ENCODE data around the gene CNTNAP2.

The CNTNAP2 gene

DNA sequence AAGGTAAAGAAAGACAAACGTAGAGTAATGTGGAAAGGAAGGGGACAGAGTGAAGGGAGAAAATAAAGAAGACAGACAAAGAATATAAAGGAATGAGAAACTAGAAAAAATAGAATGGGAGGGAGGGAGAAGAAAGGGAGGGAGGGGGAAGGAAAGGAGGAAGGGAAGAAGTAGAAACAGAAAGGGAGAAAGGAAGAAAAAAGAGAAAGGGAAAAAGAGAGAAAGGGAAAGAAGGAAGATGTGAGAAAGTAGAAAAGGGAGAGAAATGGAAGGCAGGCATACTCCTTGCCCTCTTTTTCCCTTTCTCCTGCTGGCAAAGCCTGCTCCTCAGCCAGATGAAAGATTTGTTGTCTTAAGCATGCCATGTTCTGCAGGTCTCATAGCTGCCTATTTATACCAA is 1336.2 kb downstream of the CNTNAP2 start:
- no peaks in the 10 kb centered on the region for H4K20me1 ChIP-seq (ENCODE audit: low read depth, low read length)
- no peak overlapping the region for H3K9ac ChIP-seq (ENCODE audit: low read length)
- no peaks in the 10 kb centered on the region for H3K36me3 ChIP-seq (ENCODE audit: low read length)
- no peak for TF ChIP-seq EZH2phosphoT487 (conservative IDR thresholded peaks at IDR 0.05; ENCODE audit: low read length)
- TF ChIP-seq, protein P1, sequence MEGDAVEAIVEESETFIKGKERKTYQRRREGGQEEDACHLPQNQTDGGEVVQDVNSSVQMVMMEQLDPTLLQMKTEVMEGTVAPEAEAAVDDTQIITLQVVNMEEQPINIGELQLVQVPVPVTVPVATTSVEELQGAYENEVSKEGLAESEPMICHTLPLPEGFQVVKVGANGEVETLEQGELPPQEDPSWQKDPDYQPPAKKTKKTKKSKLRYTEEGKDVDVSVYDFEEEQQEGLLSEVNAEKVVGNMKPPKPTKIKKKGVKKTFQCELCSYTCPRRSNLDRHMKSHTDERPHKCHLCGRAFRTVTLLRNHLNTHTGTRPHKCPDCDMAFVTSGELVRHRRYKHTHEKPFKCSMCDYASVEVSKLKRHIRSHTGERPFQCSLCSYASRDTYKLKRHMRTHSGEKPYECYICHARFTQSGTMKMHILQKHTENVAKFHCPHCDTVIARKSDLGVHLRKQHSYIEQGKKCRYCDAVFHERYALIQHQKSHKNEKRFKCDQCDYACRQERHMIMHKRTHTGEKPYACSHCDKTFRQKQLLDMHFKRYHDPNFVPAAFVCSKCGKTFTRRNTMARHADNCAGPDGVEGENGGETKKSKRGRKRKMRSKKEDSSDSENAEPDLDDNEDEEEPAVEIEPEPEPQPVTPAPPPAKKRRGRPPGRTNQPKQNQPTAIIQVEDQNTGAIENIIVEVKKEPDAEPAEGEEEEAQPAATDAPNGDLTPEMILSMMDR (IDR thresholded peaks at IDR 0.05; ENCODE audit: insufficient read depth, low read length, poor library complexity, severe bottlenecking): no peak
- H3K27me3 ChIP-seq (ENCODE audit: low read length): no peaks in the 10 kb centered on the region
- no peak overlapping the region for H2AFZ ChIP-seq (ENCODE audit: low read depth, low read length, severe bottlenecking)
- no peaks in the 10 kb centered on the region for H3K9me3 ChIP-seq (ENCODE audit: insufficient read depth, low read length)
- H3K9me2 ChIP-seq (replicated peaks; ENCODE audit: insufficient read depth, low read length): no peaks in the 10 kb centered on the region
- no peak overlapping the region for H3K27ac ChIP-seq (ENCODE audit: low read depth, low read length)
- no peak overlapping the region for H3K4me2 ChIP-seq (ENCODE audit: low read depth, low read length, poor library complexity, severe bottlenecking)
- H3K4me3 ChIP-seq (ENCODE audit: insufficient read depth, low read length, poor library complexity, severe bottlenecking): no peak overlapping the region
- H3K79me2 ChIP-seq (ENCODE audit: insufficient read depth, low read length): no peaks in the 10 kb centered on the region
- no peaks in the 10 kb centered on the region for H3F3A ChIP-seq (ENCODE audit: insufficient read depth)

DNA sequence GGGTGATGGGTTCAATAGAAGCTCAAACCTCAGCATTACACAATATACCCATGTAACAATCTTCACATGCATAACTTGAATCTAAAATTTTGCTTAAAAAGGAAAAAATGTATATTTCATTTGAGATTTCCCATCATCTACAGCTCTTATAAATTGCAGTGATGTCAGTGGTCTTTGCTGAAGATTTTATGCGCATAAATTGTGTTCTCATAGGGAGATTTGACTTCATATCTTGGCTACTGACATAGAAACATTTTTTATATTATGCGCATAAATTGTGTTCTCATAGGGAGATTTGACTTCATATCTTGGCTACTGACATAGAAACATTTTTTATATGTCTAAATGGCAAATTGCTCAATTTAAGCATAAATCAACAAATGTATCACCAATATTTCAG is 1348.6 kb downstream of the CNTNAP2 start:
- Histone ChIP-seq H2AFZ (ENCODE audit: low read depth, low read length, severe bottlenecking) (no peak overlapping the region), H3K27me3 (ENCODE audit: low read length) (no peaks in the 10 kb centered on the region), H3F3A (ENCODE audit: insufficient read depth) (no peaks in the 10 kb centered on the region), H3K4me2 (ENCODE audit: low read depth, low read length, poor library complexity, severe bottlenecking) (no peak overlapping the region), H3K4me3 (ENCODE audit: insufficient read depth, low read length, poor library complexity, severe bottlenecking) (no peak overlapping the region), H3K9ac (ENCODE audit: low read length) (no peak overlapping the region), H3K27ac (ENCODE audit: low read depth, low read length) (no peak overlapping the region), H3K9me2 (replicated peaks; ENCODE audit: insufficient read depth, low read length) (no peaks in the 10 kb centered on the region), H4K20me1 (ENCODE audit: low read depth, low read length) (no peaks in the 10 kb centered on the region), H3K9me3 (ENCODE audit: insufficient read depth, low read length) (no peaks in the 10 kb centered on the region), H3K36me3 (ENCODE audit: low read length) (no peaks in the 10 kb centered on the region), H3K79me2 (ENCODE audit: insufficient read depth, low read length) (no peaks in the 10 kb centered on the region)
- TF ChIP-seq, protein P1 (IDR thresholded peaks at IDR 0.05; ENCODE audit: insufficient read depth, low read length, poor library complexity, severe bottlenecking): no peak
- TF ChIP-seq EZH2phosphoT487 (conservative IDR thresholded peaks at IDR 0.05; ENCODE audit: low read length): no peak

DNA sequence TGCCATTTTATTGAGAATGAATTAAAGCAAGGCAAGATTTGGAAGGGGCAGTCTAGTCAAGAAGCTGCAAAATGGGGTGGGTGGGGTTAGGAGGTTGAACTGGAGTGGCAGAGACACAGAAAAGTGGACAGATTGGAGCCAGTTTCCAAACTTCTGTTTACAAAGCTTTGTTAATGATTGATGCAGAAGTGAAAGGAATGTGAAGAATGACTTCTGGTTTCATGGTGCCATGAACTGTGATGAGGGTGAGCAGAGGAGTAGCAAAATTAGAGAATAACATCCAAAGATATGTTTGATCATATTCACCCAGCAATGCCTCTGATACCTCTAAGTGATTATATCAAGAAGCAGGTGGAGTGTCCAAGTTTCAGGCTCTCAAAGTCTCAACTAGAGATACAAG is 1356.0 kb downstream of the CNTNAP2 start:
- no peak overlapping the region for H2AFZ ChIP-seq (ENCODE audit: low read depth, low read length, severe bottlenecking)

More for the DNA sequence above, 1356.0 kb downstream of the CNTNAP2 start:
- Histone ChIP-seq H3K27me3 (ENCODE audit: low read length) (no peaks in the 10 kb centered on the region), H3K9me2 (replicated peaks; ENCODE audit: insufficient read depth, low read length) (no peaks in the 10 kb centered on the region), H3K9me3 (ENCODE audit: insufficient read depth, low read length) (no peaks in the 10 kb centered on the region), H3F3A (ENCODE audit: insufficient read depth) (no peaks in the 10 kb centered on the region), H3K4me3 (ENCODE audit: insufficient read depth, low read length, poor library complexity, severe bottlenecking) (no peak overlapping the region), H3K4me2 (ENCODE audit: low read depth, low read length, poor library complexity, severe bottlenecking) (no peak overlapping the region), H3K9ac (ENCODE audit: low read length) (no peak overlapping the region), H3K79me2 (ENCODE audit: insufficient read depth, low read length) (no peaks in the 10 kb centered on the region), H3K36me3 (ENCODE audit: low read length) (no peaks in the 10 kb centered on the region), H4K20me1 (ENCODE audit: low read depth, low read length) (no peaks in the 10 kb centered on the region), H3K27ac (ENCODE audit: low read depth, low read length) (no peak overlapping the region)
- TF ChIP-seq, protein P1 (IDR thresholded peaks at IDR 0.05; ENCODE audit: insufficient read depth, low read length, poor library complexity, severe bottlenecking): no peak
- TF ChIP-seq EZH2phosphoT487 (conservative IDR thresholded peaks at IDR 0.05; ENCODE audit: low read length): no peak
